Liver (tissue), 9 donors: ENCODE measurements around the gene RALGAPA2. TPM values are rescaled to one million over a fixed set of nuclear protein-coding genes. Genes with fewer than 3 reads are reported as not detected.

Source experiments
- DNase-seq: peaks from one replicate; pipeline ENCODE4 v3.0.0-alpha.2; 2017; ENCODE audit warnings: low spot score
- H3K27ac ChIP-seq, 2 donors: one replicate each; pipeline ENCODE4 v1.7.0; 2013; ENCODE audit warnings: inconsistent platforms in 2 of 2, low read length in 2 of 2, control low read depth in 1 of 2, low read depth in 1 of 2, mild to moderate bottlenecking in 1 of 2
- H3K27me3 ChIP-seq, 4 donors: one replicate each; pipeline versions ENCODE4 v1.6.1 to v1.7.0; 2013; ENCODE audit warnings: low read length in 3 of 4, inconsistent platforms in 1 of 4, mild to moderate bottlenecking in 1 of 4, moderate library complexity in 1 of 4; ENCODE audit not compliant: control insufficient read depth in 4 of 4, insufficient read depth in 4 of 4
- H3K36me3 ChIP-seq, 4 donors: one replicate each; pipeline versions ENCODE4 v1.6.1 to v1.7.0; 2013; ENCODE audit warnings: low read length in 3 of 4, mild to moderate bottlenecking in 3 of 4, low read depth in 1 of 4, moderate library complexity in 1 of 4; ENCODE audit not compliant: control insufficient read depth in 4 of 4, insufficient read depth in 3 of 4
- H3K4me1 ChIP-seq, 4 donors: one replicate each; pipeline versions ENCODE4 v1.6.1 to v1.7.0; 2013; ENCODE audit warnings: low read length in 3 of 4, mild to moderate bottlenecking in 3 of 4, moderate library complexity in 1 of 4; ENCODE audit not compliant: control insufficient read depth in 4 of 4, insufficient read depth in 4 of 4
- H3K4me3 ChIP-seq, 3 donors: one replicate each; pipeline versions ENCODE4 v1.6.1 to v1.7.0; 2013; ENCODE audit warnings: low read length in 3 of 3, control low read depth in 1 of 3, low read depth in 1 of 3, mild to moderate bottlenecking in 1 of 3
- H3K9ac ChIP-seq, 2 donors: one replicate each; pipeline ENCODE4 v1.7.0; 2013; ENCODE audit warnings: low read length in 2 of 2, mild to moderate bottlenecking in 2 of 2, moderate library complexity in 2 of 2, control low read depth in 1 of 2, low read depth in 1 of 2
- H3K9me3 ChIP-seq, 4 donors: one replicate each; pipeline versions ENCODE4 v1.6.1 to v1.7.0; 2013; ENCODE audit warnings: low read length in 3 of 4; ENCODE audit not compliant: control insufficient read depth in 4 of 4
- ATF3 ChIP-seq: IDR thresholded peaks from 2 replicates; pipeline ENCODE4 v1.6.1; 2016; ENCODE audit warnings: antibody characterized with exemption
- EGR1 ChIP-seq, 2 donors: IDR thresholded peaks; 2 replicates each; pipeline ENCODE4 v1.6.1; 2016 to 2018; ENCODE audit warnings: antibody characterized with exemption in 2 of 2, low read depth in 2 of 2
- FOXA1 ChIP-seq: IDR thresholded peaks from 2 replicates; pipeline ENCODE4 v1.6.1; 2016; ENCODE audit warnings: antibody characterized with exemption
- FOXA2 ChIP-seq: IDR thresholded peaks from 2 replicates; pipeline ENCODE4 v1.6.1; 2016; ENCODE audit warnings: antibody characterized with exemption
- GABPA ChIP-seq, 2 donors: IDR thresholded peaks in 1 of 2; conservative IDR thresholded peaks in 1 of 2; 2 replicates each; pipeline ENCODE4 v1.6.1; 2016; ENCODE audit warnings: antibody characterized with exemption in 2 of 2, mild to moderate bottlenecking in 1 of 2, moderate library complexity in 1 of 2
- HNF4A ChIP-seq, 2 donors: conservative IDR thresholded peaks; 2 replicates each; pipeline ENCODE4 v1.6.1; 2016; ENCODE audit warnings: antibody characterized with exemption in 2 of 2, mild to moderate bottlenecking in 2 of 2
- JUND ChIP-seq, 2 donors: IDR thresholded peaks; 2 replicates each; pipeline ENCODE4 v1.6.1; 2016; ENCODE audit warnings: antibody characterized with exemption in 2 of 2
- MAX ChIP-seq: IDR thresholded peaks from 2 replicates; pipeline ENCODE4 v1.6.1; 2016; ENCODE audit warnings: antibody characterized with exemption
- NR2F2 ChIP-seq: IDR thresholded peaks from 2 replicates; pipeline ENCODE4 v1.6.1; 2016; ENCODE audit warnings: antibody characterized with exemption
- REST ChIP-seq: IDR thresholded peaks from 2 replicates; pipeline ENCODE4 v1.6.1; 2016; ENCODE audit warnings: antibody characterized with exemption, mild to moderate bottlenecking
- RXRA ChIP-seq, 2 donors: IDR thresholded peaks; 2 replicates each; pipeline ENCODE4 v1.6.1; 2017 to 2018; ENCODE audit warnings: antibody characterized with exemption in 2 of 2, mild to moderate bottlenecking in 1 of 2
- TAF1 ChIP-seq: conservative IDR thresholded peaks from 2 replicates; pipeline ENCODE4 v1.6.1; 2016; ENCODE audit warnings: antibody characterized with exemption, mild to moderate bottlenecking
- YY1 ChIP-seq: IDR thresholded peaks from 2 replicates; pipeline ENCODE4 v1.6.1; 2016; ENCODE audit warnings: antibody characterized with exemption, mild to moderate bottlenecking
- ZBTB33 ChIP-seq: IDR thresholded peaks from 2 replicates; pipeline ENCODE4 v1.6.1; 2016; ENCODE audit warnings: antibody characterized with exemption
- WGBS: extraction: QIAGEN DNeasy Blood & Tissue Kit; methylation state at CpG from one replicate; pipeline ENCODE4 v1.1.7; 2013; 5-methylcytosine and 5-hydroxymethylcytosine counted together
- polyA plus RNA-seq, 2 donors: library from polyadenylated mRNA; stranded (reverse) in 1 of 2; unstranded in 1 of 2; fragments of 200-250 nt in 1 of 2; fragments of >200 nt in 1 of 2; fragmentation: Nextera tagmentation in 1 of 2; extraction: Ambion mirVana in 1 of 2; gene quantifications; one replicate each; pipeline versions ENCODE4 v1.2.1 to v1.2.3, GENCODE V29; 2013 to 2015
- total RNA-seq, 2 donors: library from RNA; depleted of rRNA; stranded (reverse); fragments of >200 nt; gene quantifications; one replicate each; pipeline ENCODE4 v1.2.3, GENCODE V29; 2014
- donor health status: healthy.
- donor health status: healthy.
- donor health status: healthy.
- donor health status: healthy.
- donor health status: healthy.

The RALGAPA2 gene
- total and polyA plus RNA-seq, 4 donors, result 14.8 to 89.9 (median 25.1) TPM

- TF ChIP-seq MAX, result no peak
- TF ChIP-seq ZBTB33, result no peak
- TF ChIP-seq TAF1, result no peak
- TF ChIP-seq NR2F2, result no peak
- no peak for TF ChIP-seq YY1
- no peak for TF ChIP-seq FOXA1
- TF ChIP-seq FOXA2, result no peak
- no peak for TF ChIP-seq HNF4A (conservative IDR thresholded peaks at IDR 0.05)
- Histone ChIP-seq H3K36me3 (peaks cover 11 to 71% (median 57%) of the 10 kb centered on the region in 4 donors), H3K27me3 (no peaks in the 10 kb centered on the region), H3K4me3 (no peak overlapping the region), H3K4me1 (no peaks in the 10 kb centered on the region), H3K9me3 (no peaks in the 10 kb centered on the region), H3K9ac (no peak overlapping the region), H3K27ac (no peak overlapping the region)
- no peak for DNase-seq
- 95% methylated on average over 2 of the region's 2 CpGs for WGBS
These were observed 211.3 kb downstream of the RALGAPA2 start for GRCh38 chr20:20501128-20501527.

GRCh38 chr20:20500312-20500711 is 212.1 kb downstream of the RALGAPA2 start:
- TF ChIP-seq FOXA2, result no peak
- no peak for TF ChIP-seq JUND (IDR thresholded peaks at IDR 0.05)
- TF ChIP-seq ATF3, result no peak
- no peak for TF ChIP-seq RXRA (IDR thresholded peaks at IDR 0.05)
- TF ChIP-seq EGR1 (IDR thresholded peaks at IDR 0.05; ENCODE audit: low read depth in 2 of 2), result no peak
- no peak for TF ChIP-seq HNF4A (conservative IDR thresholded peaks at IDR 0.05)
- no peak for TF ChIP-seq REST
- TF ChIP-seq TAF1, result no peak
- no peak for TF ChIP-seq NR2F2
- TF ChIP-seq GABPA (IDR thresholded peaks at IDR 0.05 in 1 of 2, conservative IDR thresholded peaks at IDR 0.05 in 1 of 2), result no peak
- 88% methylated on average over 1 of the region's 1 CpG for WGBS
- H3K27ac ChIP-seq, result no peak overlapping the region
- DNase-seq, result no peak
- peaks cover 13 to 72% (median 56%) of the 10 kb centered on the region in 4 donors for H3K36me3 ChIP-seq
- no peaks in the 10 kb centered on the region for H3K9me3 ChIP-seq
- H3K4me3 ChIP-seq, result no peak overlapping the region
- H3K9ac ChIP-seq, result no peak overlapping the region
- H3K4me1 ChIP-seq, result no peaks in the 10 kb centered on the region
- no peaks in the 10 kb centered on the region for H3K27me3 ChIP-seq
